LoVo (cell line): ENCODE results near the gene TEPSIN.

Experiments
- DNase-seq: peaks from one replicate; pipeline ENCODE4 v3.0.0-alpha.2; 2016; ENCODE audit warnings: low spot score

TEPSIN gene

GRCh38 chr17:81183807-81184206 lies 55.0 kb downstream of the TEPSIN start:
- DNase-seq = no peak

GRCh38 chr17:81183316-81183715 lies 55.5 kb downstream of the TEPSIN start:
- no peak for DNase-seq

- DNase-seq = no peak
Measured at GRCh38 chr17:81182596-81182995, 56.3 kb downstream of the TEPSIN start.

GRCh38 chr17:81181811-81182185 lies 57.1 kb downstream of the TEPSIN start:
- DNase-seq = no peak

- no peak for DNase-seq
Measured at GRCh38 chr17:81180836-81181810, 57.7 kb downstream of the TEPSIN start.

GRCh38 chr17:81179861-81180260 lies 59.0 kb downstream of the TEPSIN start:
- no peak for DNase-seq

GRCh38 chr17:81179220-81179619 lies 59.6 kb downstream of the TEPSIN start:
- DNase-seq = no peak
